Hypothalamus (tissue), 51 donors: ENCODE results near the gene GXYLT2.
"Not testable (repeated sequence)": the region's sequence is repeated elsewhere in the genome, so short reads cannot be mapped to it uniquely, and the experiment has no call there.

Source experiments
- DNase-seq, 51 donors: peaks; one replicate each; lab custom pipeline; 2025; lab: John Stamatoyannopoulos, UW

GXYLT2 gene

GRCh38 chr3:72928781-72929735 is 41.2 kb downstream of the GXYLT2 start:
- not testable (repeated sequence) for DNase-seq

GRCh38 chr3:72930754-72931153 is 42.9 kb downstream of the GXYLT2 start:
- DNase-seq: no peak

DNA sequence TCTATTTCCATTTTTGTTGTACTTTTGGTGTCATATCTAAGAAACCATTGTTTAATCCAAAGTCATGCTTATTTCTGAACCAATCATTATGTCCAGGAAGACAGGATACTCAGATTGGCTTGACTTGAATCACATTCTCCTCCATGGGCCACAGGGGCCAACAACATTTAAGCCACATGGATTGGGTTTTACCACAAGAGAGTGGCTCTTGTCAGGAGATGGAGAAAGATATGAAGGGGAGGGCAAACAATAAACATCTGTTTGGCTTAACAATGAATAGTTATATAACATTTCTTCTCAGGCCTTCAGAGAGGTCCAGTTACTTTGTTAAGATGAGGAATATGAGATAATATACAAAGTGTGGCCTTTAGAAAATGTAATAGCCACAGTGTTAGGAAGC is 44.6 kb downstream of the GXYLT2 start:
- no peak for DNase-seq

- DNase-seq: peak in 5 of 51 donors; percentile 24 to 67 (median 28)
Measured at GRCh38 chr3:72938471-72939265, 50.8 kb downstream of the GXYLT2 start.

- DNase-seq: no peak
Measured at GRCh38 chr3:72941245-72941644, 53.4 kb downstream of the GXYLT2 start.

- no peak for DNase-seq
Measured at GRCh38 chr3:72942427-72942826, 54.6 kb downstream of the GXYLT2 start.

- DNase-seq: no peak
Measured at GRCh38 chr3:72944696-72945095, 56.9 kb downstream of the GXYLT2 start.

DNA sequence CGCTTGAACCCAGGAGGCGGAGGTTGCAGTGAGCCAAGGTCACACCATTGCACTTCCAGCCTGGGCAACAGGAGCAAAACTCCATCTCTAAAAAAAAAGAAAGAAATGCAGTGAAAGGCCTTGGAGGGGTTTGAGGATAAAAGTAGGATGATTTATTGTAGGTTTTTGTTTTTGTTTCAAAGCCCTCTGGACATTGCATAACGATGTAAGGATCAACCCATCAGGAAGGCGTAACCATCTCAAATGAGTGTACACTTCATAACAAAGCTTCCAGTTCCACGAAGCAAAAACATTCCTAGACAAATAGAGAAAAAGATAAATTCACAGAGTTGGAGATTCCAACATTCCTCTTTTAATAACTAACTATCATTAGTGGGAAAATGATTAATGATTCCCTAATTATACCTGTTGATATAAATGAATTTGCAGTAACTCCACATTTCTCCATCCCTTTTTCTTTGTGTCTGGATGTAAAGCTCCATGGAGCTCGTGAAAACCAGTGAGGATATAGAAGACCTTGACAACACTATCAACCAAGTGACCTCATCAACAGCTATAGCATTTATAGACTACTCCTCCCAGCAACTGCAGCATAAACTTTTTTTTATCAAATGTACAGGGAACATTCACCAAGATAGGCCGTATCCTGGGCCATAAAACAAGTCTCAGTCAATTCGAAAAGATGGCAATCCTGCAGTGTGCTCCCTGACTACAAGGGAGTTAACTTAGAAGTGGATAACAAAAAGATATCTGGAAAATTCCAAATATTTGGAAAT is 60.1 kb downstream of the GXYLT2 start:
- DNase-seq: no peak

- DNase-seq: no peak
Measured at GRCh38 chr3:72949016-72949415, 61.2 kb downstream of the GXYLT2 start.

DNA sequence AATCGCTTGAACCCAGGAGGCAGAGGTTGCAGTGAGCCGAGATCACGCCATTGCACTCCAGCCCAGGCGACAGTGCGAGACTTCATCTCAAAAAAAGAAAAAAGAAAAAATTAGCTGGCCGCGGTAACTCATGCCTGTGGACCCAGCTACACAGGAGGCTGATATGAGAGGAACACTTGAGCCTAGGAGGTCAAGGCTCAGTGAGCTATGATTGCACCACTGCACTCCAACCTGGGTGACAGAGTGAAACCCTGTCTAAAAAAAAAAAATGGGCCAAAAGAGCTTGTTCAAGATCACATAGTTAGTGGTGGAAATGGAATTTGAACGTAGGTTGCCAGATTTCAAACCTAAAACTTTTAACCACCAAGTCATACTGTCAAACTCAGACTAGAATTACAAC is 62.5 kb downstream of the GXYLT2 start:
- DNase-seq: no peak

GRCh38 chr3:72950801-72951200 is 63.0 kb downstream of the GXYLT2 start:
- peak in 17 of 51 donors; percentile 5 to 67 (median 15) for DNase-seq

- peak in 1 of 51 donors; percentile 52 for DNase-seq
Measured at GRCh38 chr3:72951259-72951722, 63.4 kb downstream of the GXYLT2 start.

DNA sequence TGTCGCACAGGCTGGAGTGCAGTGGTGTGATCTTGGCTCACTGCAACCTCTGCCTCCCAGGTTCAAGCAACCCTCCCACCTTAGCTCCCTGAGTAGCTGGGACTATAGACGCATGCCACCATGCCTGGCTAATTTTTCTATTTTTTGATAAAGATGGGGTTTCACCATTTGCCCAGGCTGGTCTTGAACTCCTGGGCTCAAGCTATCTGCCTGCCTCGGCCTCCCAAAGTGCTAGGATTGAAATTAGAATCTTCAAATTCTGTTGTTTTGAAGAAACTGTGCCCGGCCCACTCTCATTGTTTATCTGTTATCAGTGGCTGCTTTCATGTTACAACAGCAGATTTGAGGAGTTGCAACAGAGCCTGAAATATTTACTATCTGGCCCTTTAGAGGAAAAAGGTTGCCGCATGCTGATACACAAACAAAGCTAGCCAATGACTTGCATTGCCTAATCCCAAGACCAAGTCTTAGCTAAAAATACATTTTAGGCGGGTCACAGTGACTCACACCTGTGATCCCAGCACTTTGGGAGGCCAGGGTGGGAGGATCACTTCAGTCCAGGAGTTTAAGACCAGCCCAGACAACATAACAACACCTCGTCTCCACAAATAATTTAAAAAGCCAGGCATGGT is 65.6 kb downstream of the GXYLT2 start:
- DNase-seq: no peak

- DNase-seq: peak in 38 of 51 donors; percentile 8 to 86 (median 54)
Measured at GRCh38 chr3:72957297-72957696, 69.5 kb downstream of the GXYLT2 start.

DNA sequence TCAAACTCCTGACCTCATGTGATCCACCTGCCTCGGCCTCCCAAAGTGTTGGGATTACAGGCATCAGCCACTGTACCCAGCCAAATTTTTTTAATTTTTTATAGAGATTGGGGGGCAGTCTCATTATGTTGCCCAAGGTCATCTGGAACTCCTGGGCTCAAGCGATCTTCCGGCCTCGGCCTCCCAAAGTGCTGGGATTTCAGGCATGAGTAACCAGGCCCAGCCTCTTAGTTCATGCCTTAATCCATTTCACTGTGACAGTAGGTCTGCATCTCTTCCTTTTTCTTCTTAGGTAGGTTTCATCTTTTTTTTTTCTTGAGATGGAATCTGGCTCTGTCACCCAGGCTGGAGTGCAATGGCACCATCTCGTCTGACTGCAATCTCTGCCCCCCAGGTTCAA is 71.5 kb downstream of the GXYLT2 start:
- DNase-seq: no peak

DNA sequence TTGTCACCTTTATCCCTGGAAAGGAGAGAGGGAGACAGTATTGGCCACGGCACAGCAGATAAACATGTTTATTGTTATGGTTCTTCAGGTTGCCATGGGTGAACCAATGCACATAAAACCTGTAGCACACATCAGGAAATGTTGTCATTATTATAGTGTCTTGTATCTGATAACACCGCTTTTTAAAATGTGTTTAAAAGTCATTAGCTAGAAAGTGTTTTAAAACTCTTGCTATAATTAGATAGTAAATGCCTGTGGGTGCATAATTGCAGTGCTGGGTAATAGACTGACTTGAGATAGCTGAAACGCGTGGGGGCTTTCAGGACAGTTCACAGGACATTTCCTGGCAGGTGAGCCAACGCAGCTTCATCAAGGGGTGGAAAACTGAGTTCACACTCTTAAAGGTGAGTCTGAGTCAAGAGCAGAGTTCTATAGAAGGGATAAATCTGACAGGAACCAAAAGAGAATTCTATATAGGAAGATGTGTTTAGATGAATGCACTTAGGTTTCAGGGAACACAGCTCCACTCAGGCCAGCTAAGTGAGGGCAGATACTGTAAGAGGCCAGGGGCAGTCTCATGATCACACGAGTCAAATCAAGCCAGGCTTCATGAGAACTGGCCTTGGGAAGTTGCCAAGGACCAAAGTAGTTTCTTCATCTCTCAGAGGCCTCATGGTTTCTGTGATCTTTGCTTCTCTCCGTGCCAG is 73.1 kb downstream of the GXYLT2 start:
- DNase-seq: peak in 8 of 51 donors; percentile 8 to 33 (median 20)

DNA sequence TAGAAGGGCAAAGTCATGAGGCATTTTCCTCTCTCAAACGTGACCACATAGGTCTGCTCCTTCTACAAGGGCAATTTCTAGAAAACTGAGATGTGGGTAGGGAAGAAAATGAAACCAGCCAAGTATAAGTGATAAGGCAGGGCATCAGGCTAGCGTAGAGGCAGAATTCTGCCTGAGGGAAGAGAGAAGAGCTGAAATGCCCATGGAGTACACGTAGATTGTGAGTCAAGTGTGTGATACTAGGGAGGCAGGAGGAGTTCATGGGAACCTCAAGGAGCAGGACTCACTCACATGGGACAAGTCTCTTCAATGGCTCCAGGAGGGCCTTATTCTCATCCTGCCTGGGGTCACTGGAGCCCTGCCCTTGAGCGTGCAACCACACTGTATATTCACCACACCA is 73.9 kb downstream of the GXYLT2 start:
- no peak for DNase-seq

- no peak for DNase-seq
Measured at GRCh38 chr3:72962317-72962716, 74.5 kb downstream of the GXYLT2 start.

GRCh38 chr3:72964633-72965032 is 76.8 kb downstream of the GXYLT2 start:
- DNase-seq: no peak
